Lower lobe of right lung (tissue), 2 donors: ENCODE data around the gene CDC40. TPM values are rescaled to one million over a fixed set of nuclear protein-coding genes. Genes with fewer than 3 reads are reported as not detected.
A peak's percentile ranks its signal among the peaks of the same experiment; 100 is the strongest.
"Not testable (repeated sequence)": the region's sequence is repeated elsewhere in the genome, so short reads cannot be mapped to it uniquely, and the experiment has no call there.

Source experiments
- ATAC-seq, 2 donors: fragments of 200-7000 bp; cut with Tn5 transposase; one replicate each; pipeline ENCODE4 v1.9.1; 2020 to 2022; ENCODE audit warnings: mild to moderate bottlenecking in 2 of 2, moderate library complexity in 2 of 2
- DNase-seq: peaks from one replicate; pipeline ENCODE4 v3.0.0-alpha.2; 2020
- H3K27ac ChIP-seq: fragments of 200-600 bp; one replicate; pipeline ENCODE4 v1.8.0; 2022
- H3K27me3 ChIP-seq: fragments of 200-600 bp; one replicate; pipeline ENCODE4 v1.8.0; 2022; ENCODE audit warnings: low read depth
- H3K36me3 ChIP-seq: fragments of 200-600 bp; one replicate; pipeline ENCODE4 v1.8.0; 2022; ENCODE audit warnings: mild to moderate bottlenecking
- H3K4me1 ChIP-seq: fragments of 200-600 bp; one replicate; pipeline ENCODE4 v1.8.0; 2022
- H3K4me3 ChIP-seq: fragments of 200-600 bp; one replicate; pipeline ENCODE4 v1.8.0; 2022; ENCODE audit warnings: mild to moderate bottlenecking
- H3K9me3 ChIP-seq: fragments of 200-600 bp; one replicate; pipeline ENCODE4 v1.8.0; 2022
- intact Hi-C: fragments of 100-400 bp; cut with DNase I; formaldehyde crosslinking; loops from one replicate; pipeline ENCODE4 v1.11.0; 2022
- total RNA-seq: library from RNA; stranded (reverse); fragmentation: NEBNext Ultra II Directional; extraction: Animal tissue kit (Norgen Biotek cat#: 25700); gene quantifications from one replicate; pipeline ENCODE4 v1.2.1, GENCODE V29; 2021
- TF ChIP-seq, protein P1 (sequence below): fragments of 200-600 bp; IDR thresholded peaks from one replicate; pipeline ENCODE4 v1.8.0; 2022; ENCODE audit warnings: antibody characterized with exemption, mild to moderate bottlenecking
- donor health status: DM: no; HTN: yes; CAD: no; lungs with severe emphysema.

Gene CDC40
- total RNA-seq, 1 donor from 2014 or later, result 27.9 TPM

DNA sequence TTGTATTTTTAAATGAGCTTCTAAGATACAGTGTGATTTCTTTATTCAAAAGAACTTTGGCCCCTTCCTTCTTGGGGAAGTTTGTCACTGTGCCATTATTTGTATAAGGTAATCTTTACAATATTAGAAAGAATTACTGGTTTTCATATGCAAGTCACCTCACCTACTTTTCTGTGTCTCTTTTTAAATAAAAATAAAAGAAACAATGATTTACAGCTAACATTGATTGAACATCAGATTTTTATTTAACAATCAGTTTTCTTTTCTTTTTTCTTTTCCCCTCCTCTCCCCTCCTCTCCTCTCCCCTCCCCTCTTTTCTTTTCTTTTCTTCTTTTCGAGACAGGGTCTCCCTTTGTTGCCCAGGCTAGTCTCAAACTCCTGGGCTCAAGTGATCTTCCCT lies 46.0 kb downstream of the CDC40 start:
- Histone ChIP-seq H3K9me3 (no peaks in the 10 kb centered on the region), H3K4me3 (no peak overlapping the region), H3K27ac (no peak overlapping the region), H3K27me3 (no peaks in the 10 kb centered on the region), H3K36me3 (peaks cover 60% of the 10 kb centered on the region), H3K4me1 (no peaks in the 10 kb centered on the region)
- DNase-seq (no peak), ATAC-seq (no peak)
- intact Hi-C loops, result no loop called here
- TF ChIP-seq, protein P1, sequence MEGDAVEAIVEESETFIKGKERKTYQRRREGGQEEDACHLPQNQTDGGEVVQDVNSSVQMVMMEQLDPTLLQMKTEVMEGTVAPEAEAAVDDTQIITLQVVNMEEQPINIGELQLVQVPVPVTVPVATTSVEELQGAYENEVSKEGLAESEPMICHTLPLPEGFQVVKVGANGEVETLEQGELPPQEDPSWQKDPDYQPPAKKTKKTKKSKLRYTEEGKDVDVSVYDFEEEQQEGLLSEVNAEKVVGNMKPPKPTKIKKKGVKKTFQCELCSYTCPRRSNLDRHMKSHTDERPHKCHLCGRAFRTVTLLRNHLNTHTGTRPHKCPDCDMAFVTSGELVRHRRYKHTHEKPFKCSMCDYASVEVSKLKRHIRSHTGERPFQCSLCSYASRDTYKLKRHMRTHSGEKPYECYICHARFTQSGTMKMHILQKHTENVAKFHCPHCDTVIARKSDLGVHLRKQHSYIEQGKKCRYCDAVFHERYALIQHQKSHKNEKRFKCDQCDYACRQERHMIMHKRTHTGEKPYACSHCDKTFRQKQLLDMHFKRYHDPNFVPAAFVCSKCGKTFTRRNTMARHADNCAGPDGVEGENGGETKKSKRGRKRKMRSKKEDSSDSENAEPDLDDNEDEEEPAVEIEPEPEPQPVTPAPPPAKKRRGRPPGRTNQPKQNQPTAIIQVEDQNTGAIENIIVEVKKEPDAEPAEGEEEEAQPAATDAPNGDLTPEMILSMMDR, result no peak

DNA sequence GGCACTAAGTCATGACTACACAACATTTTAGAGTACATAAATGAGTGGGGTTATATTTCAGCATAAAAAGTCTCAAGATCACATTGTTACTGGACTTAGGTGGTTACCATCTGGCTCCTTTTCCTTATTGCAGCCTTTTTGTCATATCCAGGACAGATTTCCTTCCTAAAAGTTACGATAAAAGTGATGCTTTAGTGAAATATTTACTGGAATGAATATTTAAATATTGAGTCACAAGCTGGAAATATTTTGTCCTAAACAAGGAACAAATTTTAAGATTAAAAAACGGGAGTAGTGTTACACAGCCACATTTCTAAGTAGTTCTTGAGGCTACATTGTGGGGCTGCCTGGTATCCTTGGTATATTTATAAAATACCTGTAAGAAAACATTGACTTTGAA lies 52.2 kb downstream of the CDC40 start:
- intact Hi-C loops, result no loop called here
- TF ChIP-seq, protein P1, result no peak
- Histone ChIP-seq H3K4me1 (peaks cover 11% of the 10 kb centered on the region), H3K36me3 (peaks cover 28% of the 10 kb centered on the region), H3K9me3 (no peaks in the 10 kb centered on the region), H3K4me3 (no peak overlapping the region), H3K27me3 (no peaks in the 10 kb centered on the region), H3K27ac (no peak overlapping the region)
- ATAC-seq, result no peak
- DNase-seq, result no peak

DNA sequence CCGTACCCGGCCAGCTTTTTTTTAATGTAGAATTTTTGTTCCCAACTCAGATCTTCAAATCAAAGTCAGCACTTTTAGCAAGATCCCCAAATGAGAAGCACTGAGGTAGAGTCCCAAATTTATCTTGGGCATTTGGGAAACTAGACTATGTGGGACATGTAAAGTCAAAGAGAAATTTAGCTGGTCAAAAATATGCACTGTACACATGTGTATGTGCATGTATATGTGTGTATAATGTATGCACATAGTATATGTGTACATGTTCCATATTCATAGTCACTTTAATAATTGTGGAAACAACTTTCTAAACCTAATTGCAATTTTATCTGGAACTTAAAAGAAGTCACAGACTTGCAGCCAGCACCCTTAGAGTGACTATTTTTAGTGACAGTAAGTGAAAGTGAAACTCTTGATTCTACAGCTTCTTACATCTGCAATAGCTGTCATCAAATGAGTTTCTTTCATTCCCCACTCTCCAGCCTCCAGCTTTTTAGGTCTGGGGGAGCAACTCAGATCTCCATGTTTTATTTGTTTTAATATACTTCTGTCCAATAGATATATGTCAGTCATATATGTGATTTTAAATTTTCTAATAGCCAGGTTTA lies 53.6 kb downstream of the CDC40 start:
- ATAC-seq (peak; percentile 30 to 33), DNase-seq (no peak)
- no peak overlapping the region for H3K4me3 ChIP-seq
- H3K27me3 ChIP-seq, result no peaks in the 10 kb centered on the region
- H3K36me3 ChIP-seq, result peaks cover 23% of the 10 kb centered on the region
- H3K4me1 ChIP-seq, result peaks cover 11% of the 10 kb centered on the region
- TF ChIP-seq, protein P1, result no peak
- intact Hi-C loops, result no loop called here
- H3K9me3 ChIP-seq, result no peaks in the 10 kb centered on the region
- H3K27ac ChIP-seq, result no peak overlapping the region

DNA sequence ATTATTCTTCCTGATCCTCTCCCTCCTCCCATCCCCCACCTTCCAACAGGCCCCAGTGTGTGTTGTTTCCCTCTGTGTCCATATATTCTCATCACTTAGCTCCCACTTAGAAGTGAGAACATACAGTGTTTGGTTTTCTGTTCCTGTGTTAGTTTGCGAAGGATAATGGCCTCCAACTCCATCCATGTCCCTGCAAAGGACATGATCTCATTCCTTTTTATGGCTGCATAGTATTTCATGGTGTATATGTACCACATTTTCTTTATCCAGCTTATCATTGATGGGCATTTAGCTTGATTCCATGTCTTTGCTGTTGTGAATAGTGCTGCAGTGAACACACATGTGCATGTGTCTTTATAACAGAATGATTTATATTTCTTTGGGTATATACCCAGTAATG lies 55.8 kb downstream of the CDC40 start:
- H3K9me3 ChIP-seq, H3K27me3 ChIP-seq, DNase-seq, intact Hi-C loops, H3K4me3 ChIP-seq, H3K27ac ChIP-seq, ATAC-seq: not testable (repeated sequence)
- Histone ChIP-seq H3K4me1 (peaks cover 11% of the 10 kb centered on the region), H3K36me3 (peaks cover 10% of the 10 kb centered on the region)

DNA sequence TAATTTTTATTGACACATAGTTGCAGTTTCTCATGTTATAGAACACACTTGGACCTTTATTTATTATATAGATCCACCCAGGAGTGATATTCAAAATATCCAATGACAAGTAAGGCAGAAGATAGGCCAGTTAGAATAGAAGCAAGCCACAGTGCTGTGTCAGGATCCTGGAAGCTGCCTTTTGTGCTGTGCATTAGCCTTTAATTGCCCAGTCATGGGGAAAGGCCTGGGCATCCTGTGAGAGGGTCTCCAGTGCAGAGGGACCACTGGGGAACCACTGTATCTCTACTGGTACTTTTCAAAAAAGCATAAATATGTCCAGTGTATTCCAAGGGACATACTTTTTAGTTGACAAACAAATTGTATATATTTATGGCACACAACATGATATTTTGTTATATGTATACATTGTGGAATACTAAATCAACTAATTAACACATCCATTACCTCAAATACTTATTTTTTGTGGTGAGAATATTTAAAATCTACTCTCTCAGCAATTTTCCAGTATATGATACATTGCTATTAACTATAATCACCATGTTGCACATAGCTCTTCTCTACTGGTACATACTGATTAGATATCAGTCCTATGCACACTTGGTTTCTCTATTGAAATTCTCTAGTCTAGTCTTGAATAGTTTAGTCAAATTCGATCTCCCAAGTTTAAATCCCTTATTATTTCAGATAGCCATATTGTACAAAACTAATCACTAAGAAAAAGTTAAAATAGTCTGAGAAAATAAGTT lies 59.5 kb downstream of the CDC40 start:
- no peak overlapping the region for H3K27ac ChIP-seq
- TF ChIP-seq, protein P1, result no peak
- intact Hi-C loops, result no loop called here
- DNase-seq, result no peak
- no peaks in the 10 kb centered on the region for H3K9me3 ChIP-seq
- peaks cover 10% of the 10 kb centered on the region for H3K36me3 ChIP-seq
- no peaks in the 10 kb centered on the region for H3K27me3 ChIP-seq
- no peak for ATAC-seq
- H3K4me3 ChIP-seq, result no peak overlapping the region
- no peaks in the 10 kb centered on the region for H3K4me1 ChIP-seq

DNA sequence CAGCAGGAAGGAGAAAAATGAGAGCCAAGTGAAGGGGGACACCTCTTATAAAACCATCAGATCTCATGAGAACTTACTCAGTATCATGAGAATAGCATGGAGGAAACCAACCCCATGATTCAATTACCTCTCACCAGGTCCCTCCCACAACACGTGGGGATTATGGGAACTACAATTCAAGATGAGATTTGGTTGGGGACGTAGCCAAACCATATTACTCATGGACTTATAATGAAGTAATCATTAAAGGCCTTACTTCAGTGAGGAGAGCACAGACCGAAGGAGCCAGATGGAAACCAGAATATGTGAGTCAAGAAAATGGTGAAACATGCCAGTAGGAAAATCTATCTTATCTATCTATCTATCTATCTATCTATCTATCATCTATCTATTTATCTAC lies 64.4 kb downstream of the CDC40 start:
- ATAC-seq, H3K27ac ChIP-seq, intact Hi-C loops, H3K4me3 ChIP-seq, H3K36me3 ChIP-seq, H3K27me3 ChIP-seq, H3K4me1 ChIP-seq, H3K9me3 ChIP-seq, DNase-seq: not testable (repeated sequence)
